ENCODE data around the gene IGF2. TPM values are rescaled to one million over a fixed set of nuclear protein-coding genes. Genes with fewer than 3 reads are reported as not detected.

IGF2 gene
- polyA plus RNA-seq, 1 donor from 2014 or later, result not detected

DNA sequence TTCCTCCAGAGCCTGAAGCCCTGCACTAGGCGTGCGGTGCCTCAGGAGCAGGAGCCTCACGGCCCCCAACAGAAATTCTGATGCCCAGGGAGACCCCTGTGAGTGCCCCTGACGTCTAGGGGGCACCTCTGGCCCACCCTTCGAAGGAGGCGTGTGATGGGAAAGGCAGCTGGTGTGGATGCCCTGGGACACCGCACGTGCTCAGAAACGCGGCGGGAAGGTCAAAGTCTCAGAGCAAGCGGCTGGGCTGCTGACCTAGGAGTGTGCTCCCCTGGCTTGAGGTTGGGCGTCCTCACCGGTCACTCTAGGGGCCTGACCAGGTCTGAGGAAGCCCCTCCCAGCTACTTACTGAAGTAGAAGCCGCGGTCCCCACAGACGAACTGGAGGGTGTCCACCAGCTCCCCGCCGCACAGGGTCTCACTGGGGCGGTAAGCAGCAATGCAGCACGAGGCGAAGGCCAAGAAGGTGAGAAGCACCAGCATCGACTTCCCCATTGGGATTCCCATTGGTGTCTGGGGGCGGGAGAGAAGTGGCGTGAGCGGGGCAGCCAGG is 4.1 kb downstream of the IGF2 start:
- H2AFZ ChIP-seq (ENCODE audit: low read depth, low read length), result no peak overlapping the region
- no peaks in the 10 kb centered on the region for H3K9me3 ChIP-seq (ENCODE audit: low read length)
- peaks cover 27% of the 10 kb centered on the region for H3K27me3 ChIP-seq (ENCODE audit: insufficient read depth, low read depth, low read length)
- no peaks in the 10 kb centered on the region for H4K20me1 ChIP-seq (ENCODE audit: insufficient read depth)
- H3K4me2 ChIP-seq (ENCODE audit: low read length), result no peak overlapping the region
- H3K9ac ChIP-seq (ENCODE audit: low read length), result no peak overlapping the region
- TF ChIP-seq POLR2AphosphoS5 (IDR thresholded peaks at IDR 0.05) (no peak), SMC3 (conservative IDR thresholded peaks at IDR 0.05; ENCODE audit: poor library complexity) (no peak), MXI1 (conservative IDR thresholded peaks at IDR 0.05; ENCODE audit: poor library complexity, severe bottlenecking) (no peak), TAF1 (IDR thresholded peaks at IDR 0.05; ENCODE audit: low read depth) (no peak), RAD21 (conservative IDR thresholded peaks at IDR 0.05) (no peak), EP300 (conservative IDR thresholded peaks at IDR 0.05; ENCODE audit: poor library complexity, severe bottlenecking) (no peak), EZH2 (IDR thresholded peaks at IDR 0.05; ENCODE audit: borderline replicate concordance, insufficient read depth, low read length, poor library complexity, severe bottlenecking) (no peak)
- TF ChIP-seq, protein P1, sequence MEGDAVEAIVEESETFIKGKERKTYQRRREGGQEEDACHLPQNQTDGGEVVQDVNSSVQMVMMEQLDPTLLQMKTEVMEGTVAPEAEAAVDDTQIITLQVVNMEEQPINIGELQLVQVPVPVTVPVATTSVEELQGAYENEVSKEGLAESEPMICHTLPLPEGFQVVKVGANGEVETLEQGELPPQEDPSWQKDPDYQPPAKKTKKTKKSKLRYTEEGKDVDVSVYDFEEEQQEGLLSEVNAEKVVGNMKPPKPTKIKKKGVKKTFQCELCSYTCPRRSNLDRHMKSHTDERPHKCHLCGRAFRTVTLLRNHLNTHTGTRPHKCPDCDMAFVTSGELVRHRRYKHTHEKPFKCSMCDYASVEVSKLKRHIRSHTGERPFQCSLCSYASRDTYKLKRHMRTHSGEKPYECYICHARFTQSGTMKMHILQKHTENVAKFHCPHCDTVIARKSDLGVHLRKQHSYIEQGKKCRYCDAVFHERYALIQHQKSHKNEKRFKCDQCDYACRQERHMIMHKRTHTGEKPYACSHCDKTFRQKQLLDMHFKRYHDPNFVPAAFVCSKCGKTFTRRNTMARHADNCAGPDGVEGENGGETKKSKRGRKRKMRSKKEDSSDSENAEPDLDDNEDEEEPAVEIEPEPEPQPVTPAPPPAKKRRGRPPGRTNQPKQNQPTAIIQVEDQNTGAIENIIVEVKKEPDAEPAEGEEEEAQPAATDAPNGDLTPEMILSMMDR (IDR thresholded peaks at IDR 0.05; ENCODE audit: poor library complexity, severe bottlenecking), result no peak
- TF ChIP-seq, protein P2, sequence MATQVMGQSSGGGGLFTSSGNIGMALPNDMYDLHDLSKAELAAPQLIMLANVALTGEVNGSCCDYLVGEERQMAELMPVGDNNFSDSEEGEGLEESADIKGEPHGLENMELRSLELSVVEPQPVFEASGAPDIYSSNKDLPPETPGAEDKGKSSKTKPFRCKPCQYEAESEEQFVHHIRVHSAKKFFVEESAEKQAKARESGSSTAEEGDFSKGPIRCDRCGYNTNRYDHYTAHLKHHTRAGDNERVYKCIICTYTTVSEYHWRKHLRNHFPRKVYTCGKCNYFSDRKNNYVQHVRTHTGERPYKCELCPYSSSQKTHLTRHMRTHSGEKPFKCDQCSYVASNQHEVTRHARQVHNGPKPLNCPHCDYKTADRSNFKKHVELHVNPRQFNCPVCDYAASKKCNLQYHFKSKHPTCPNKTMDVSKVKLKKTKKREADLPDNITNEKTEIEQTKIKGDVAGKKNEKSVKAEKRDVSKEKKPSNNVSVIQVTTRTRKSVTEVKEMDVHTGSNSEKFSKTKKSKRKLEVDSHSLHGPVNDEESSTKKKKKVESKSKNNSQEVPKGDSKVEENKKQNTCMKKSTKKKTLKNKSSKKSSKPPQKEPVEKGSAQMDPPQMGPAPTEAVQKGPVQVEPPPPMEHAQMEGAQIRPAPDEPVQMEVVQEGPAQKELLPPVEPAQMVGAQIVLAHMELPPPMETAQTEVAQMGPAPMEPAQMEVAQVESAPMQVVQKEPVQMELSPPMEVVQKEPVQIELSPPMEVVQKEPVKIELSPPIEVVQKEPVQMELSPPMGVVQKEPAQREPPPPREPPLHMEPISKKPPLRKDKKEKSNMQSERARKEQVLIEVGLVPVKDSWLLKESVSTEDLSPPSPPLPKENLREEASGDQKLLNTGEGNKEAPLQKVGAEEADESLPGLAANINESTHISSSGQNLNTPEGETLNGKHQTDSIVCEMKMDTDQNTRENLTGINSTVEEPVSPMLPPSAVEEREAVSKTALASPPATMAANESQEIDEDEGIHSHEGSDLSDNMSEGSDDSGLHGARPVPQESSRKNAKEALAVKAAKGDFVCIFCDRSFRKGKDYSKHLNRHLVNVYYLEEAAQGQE (IDR thresholded peaks at IDR 0.05; ENCODE audit: borderline replicate concordance), result no peak
- H3K36me3 ChIP-seq (ENCODE audit: insufficient read depth, low read length), result no peaks in the 10 kb centered on the region
- no peak overlapping the region for H3K4me3 ChIP-seq (ENCODE audit: low read length)
- no peaks in the 10 kb centered on the region for H3K9me2 ChIP-seq (ENCODE audit: insufficient read depth, low read length)
- no peak overlapping the region for H3K27ac ChIP-seq (ENCODE audit: low read length)
- no peaks in the 10 kb centered on the region for H3F3A ChIP-seq (ENCODE audit: insufficient read depth, low read length, poor library complexity, severe bottlenecking)
- H3K79me2 ChIP-seq (replicated peaks; ENCODE audit: insufficient read depth, low read length), result no peaks in the 10 kb centered on the region

DNA sequence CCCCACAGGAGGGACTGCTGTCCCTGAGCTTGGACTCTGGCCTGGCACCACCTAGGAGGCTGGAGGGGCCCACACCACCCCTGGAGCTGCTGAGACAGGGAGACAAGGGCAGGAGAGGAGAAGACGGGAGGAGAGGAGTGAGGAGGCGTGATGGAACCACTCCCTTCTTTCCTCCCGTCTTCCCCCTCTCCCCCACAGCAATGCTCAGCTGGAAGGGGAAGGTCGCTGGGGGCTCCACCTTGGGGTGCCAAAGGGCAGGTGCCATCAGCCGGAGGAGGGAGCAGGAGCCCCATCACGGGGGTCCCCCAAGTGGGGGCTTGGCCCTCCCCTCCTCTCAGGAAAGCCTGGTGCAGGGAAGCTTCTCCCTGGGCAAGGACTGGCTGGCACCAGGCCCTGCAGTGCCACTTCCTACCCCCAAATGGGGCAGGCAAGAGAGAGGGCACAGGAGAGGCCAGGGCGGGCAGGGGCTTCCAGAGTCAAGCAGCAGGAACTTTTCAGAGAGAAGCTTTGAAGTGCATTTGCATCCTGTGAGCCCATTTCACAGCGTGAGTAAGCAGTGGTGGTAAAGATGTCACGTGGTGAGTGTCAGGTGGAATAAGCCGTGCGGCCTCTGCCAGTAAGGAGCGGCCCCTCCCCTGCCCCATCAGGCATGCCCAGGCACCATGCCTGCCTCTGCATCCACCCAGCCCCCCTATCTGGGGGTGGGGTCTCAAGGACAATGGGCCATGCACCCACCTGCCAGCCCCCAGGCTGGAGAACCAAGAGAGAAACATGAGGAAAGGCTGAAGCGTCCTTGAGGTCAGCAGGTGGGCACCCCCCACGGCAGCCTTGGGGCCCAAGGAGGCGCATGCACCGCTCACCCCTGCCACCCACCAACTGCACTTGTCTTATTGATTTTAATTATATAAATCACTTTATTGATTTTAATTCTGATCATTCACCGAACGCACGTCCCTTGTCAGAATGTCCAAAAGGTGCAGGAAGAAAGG is 4.9 kb downstream of the IGF2 start:
- H3K27ac ChIP-seq (ENCODE audit: low read length), result no peak overlapping the region
- H3K4me2 ChIP-seq (ENCODE audit: low read length), result no peak overlapping the region
- H3K79me2 ChIP-seq (replicated peaks; ENCODE audit: insufficient read depth, low read length), result no peaks in the 10 kb centered on the region
- H4K20me1 ChIP-seq (ENCODE audit: insufficient read depth), result no peaks in the 10 kb centered on the region
- H3K36me3 ChIP-seq (ENCODE audit: insufficient read depth, low read length), result no peaks in the 10 kb centered on the region
- H3K9me3 ChIP-seq (ENCODE audit: low read length), result no peaks in the 10 kb centered on the region
- H3K27me3 ChIP-seq (ENCODE audit: insufficient read depth, low read depth, low read length), result peaks cover 21% of the 10 kb centered on the region
- H3K9ac ChIP-seq (ENCODE audit: low read length), result no peak overlapping the region
- H3K9me2 ChIP-seq (ENCODE audit: insufficient read depth, low read length), result no peaks in the 10 kb centered on the region
- no peaks in the 10 kb centered on the region for H3F3A ChIP-seq (ENCODE audit: insufficient read depth, low read length, poor library complexity, severe bottlenecking)
- no peak overlapping the region for H3K4me3 ChIP-seq (ENCODE audit: low read length)
- no peak for TF ChIP-seq MXI1 (conservative IDR thresholded peaks at IDR 0.05; ENCODE audit: poor library complexity, severe bottlenecking)
- no peak for TF ChIP-seq SMC3 (conservative IDR thresholded peaks at IDR 0.05; ENCODE audit: poor library complexity)
- TF ChIP-seq EZH2 (IDR thresholded peaks at IDR 0.05; ENCODE audit: borderline replicate concordance, insufficient read depth, low read length, poor library complexity, severe bottlenecking), result no peak
- TF ChIP-seq, protein P1 (IDR thresholded peaks at IDR 0.05; ENCODE audit: poor library complexity, severe bottlenecking), result no peak
- no peak for TF ChIP-seq RAD21 (conservative IDR thresholded peaks at IDR 0.05)
- no peak for TF ChIP-seq EP300 (conservative IDR thresholded peaks at IDR 0.05; ENCODE audit: poor library complexity, severe bottlenecking)
- TF ChIP-seq POLR2AphosphoS5 (IDR thresholded peaks at IDR 0.05), result no peak
- no peak for TF ChIP-seq TAF1 (IDR thresholded peaks at IDR 0.05; ENCODE audit: low read depth)
- TF ChIP-seq, protein P2 (IDR thresholded peaks at IDR 0.05; ENCODE audit: borderline replicate concordance), result no peak
- no peak overlapping the region for H2AFZ ChIP-seq (ENCODE audit: low read depth, low read length)
